ENCODE measurements around the gene BET1L. TPM values are rescaled to one million over a fixed set of nuclear protein-coding genes. Genes with fewer than 3 reads are reported as not detected.

Gene BET1L
- total RNA-seq, 1 donor = 16.2 TPM

DNA sequence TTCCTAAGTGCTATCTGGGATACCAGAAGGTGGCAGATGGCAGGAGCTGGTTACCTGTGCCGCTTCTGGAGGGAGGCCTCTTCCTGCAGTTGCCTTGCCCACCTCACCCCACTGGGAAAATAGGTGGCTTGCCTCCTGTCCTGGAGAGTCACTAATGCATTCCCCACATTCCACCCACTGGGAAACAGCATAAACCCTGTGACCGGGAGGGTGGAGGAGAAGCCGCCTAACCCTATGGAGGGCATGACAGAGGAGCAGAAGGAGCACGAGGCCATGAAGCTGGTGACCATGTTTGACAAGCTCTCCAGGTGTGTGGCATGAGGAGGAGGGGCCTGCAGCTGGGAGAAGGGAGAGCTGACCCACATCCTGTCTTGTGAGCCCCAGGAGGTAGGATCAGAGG, 5.9 kb upstream of the BET1L start:
- H3K4me3 ChIP-seq (ENCODE audit: low read depth, low read length) = no peak overlapping the region

DNA sequence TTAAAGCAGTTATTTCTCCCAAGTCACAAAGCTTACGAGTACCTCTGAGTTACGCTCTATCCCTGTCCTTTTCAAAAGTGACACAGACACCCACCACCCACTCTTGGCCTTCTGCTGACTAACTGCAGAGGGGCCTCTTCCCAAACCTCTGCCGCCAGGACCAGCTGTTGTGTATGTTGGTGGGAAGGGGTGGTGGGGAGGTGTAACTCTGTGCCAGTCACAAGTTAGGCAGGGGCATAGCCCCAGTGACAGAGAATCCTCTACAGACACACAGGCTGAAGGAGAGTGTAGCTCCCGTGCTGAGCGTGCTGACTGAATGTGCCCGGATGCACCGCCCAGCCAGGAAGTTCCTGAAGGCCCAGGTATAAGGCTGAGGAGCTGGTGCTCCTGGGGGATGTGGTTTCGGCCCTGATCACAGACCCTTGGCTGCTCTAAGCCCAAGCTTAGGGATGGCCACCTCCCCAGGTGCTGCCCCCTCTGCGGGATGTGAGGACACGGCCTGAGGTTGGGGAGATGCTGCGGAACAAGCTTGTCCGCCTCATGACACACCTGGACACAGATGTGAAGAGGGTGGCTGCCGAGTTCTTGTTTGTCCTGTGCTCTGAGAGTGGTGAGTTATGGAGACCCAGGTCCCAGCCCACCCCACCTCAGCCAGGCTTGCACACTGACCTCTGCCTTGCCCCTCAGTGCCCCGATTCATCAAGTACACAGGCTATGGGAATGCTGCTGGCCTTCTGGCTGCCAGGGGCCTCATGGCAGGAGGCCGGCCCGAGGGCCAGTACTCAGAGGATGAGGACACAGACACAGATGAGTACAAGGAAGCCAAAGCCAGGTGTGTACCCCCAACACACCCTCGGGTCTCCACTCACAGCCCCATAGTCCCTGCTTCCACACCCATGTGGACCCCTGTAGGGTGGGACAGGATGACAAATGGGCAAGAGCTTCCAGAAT, 5.2 kb upstream of the BET1L start:
- H3K4me3 ChIP-seq (ENCODE audit: low read depth, low read length) = no peak overlapping the region
- DNase-seq (ENCODE audit: low read depth) = no peak
- TF ChIP-seq, protein P1, sequence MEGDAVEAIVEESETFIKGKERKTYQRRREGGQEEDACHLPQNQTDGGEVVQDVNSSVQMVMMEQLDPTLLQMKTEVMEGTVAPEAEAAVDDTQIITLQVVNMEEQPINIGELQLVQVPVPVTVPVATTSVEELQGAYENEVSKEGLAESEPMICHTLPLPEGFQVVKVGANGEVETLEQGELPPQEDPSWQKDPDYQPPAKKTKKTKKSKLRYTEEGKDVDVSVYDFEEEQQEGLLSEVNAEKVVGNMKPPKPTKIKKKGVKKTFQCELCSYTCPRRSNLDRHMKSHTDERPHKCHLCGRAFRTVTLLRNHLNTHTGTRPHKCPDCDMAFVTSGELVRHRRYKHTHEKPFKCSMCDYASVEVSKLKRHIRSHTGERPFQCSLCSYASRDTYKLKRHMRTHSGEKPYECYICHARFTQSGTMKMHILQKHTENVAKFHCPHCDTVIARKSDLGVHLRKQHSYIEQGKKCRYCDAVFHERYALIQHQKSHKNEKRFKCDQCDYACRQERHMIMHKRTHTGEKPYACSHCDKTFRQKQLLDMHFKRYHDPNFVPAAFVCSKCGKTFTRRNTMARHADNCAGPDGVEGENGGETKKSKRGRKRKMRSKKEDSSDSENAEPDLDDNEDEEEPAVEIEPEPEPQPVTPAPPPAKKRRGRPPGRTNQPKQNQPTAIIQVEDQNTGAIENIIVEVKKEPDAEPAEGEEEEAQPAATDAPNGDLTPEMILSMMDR (IDR thresholded peaks at IDR 0.05; ENCODE audit: insufficient read depth, low read length) = no peak

More for the DNA sequence above, 5.9 kb upstream of the BET1L start:
- no peak for DNase-seq (ENCODE audit: low read depth)
- TF ChIP-seq, protein P1 (IDR thresholded peaks at IDR 0.05; ENCODE audit: insufficient read depth, low read length) = no peak

DNA sequence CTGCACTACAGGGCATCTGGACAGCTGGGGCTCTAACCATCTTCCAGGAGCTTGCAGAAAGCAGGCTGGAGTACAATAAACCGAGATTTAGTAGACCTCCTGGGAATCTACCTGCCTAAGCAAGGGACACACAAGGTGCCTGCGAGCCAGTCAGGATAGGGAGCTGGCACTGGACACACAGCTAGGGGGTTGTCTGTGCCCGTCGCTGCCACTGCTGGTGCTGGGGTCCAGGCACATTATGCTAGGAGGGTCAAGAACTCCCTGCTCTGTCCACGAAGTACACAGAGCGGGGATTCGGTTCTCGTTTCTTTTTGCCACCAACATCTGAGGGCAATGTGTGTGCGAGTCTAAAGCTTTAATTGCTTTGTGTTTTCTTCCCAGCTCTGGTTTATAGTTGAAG, 4.5 kb upstream of the BET1L start:
- H3K4me3 ChIP-seq (ENCODE audit: low read depth, low read length) = no peak overlapping the region
- TF ChIP-seq, protein P1 (IDR thresholded peaks at IDR 0.05; ENCODE audit: insufficient read depth, low read length) = no peak
- no peak for DNase-seq (ENCODE audit: low read depth)

DNA sequence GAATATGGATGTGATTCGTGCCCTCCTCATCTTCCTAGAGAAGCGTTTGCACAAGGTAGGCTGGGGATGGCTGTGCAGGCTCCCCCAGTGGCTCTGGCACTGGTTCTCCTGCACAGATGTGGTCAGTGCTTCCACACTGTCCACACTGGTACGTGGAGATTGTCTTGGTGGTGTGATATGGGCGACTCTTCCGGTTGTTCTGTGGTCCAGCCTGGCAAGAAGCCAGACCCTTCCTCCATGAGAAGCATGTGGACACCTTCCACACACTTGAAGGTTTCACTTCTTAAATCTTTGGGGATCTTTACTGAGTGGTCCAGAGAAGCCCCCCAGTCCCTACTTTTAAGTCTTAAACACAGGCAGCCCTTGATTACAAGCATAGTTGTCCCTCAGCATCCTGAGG, 4.1 kb upstream of the BET1L start:
- DNase-seq (ENCODE audit: low read depth) = no peak
- H3K4me3 ChIP-seq (ENCODE audit: low read depth, low read length) = no peak overlapping the region
- TF ChIP-seq, protein P1 (IDR thresholded peaks at IDR 0.05; ENCODE audit: insufficient read depth, low read length) = no peak

DNA sequence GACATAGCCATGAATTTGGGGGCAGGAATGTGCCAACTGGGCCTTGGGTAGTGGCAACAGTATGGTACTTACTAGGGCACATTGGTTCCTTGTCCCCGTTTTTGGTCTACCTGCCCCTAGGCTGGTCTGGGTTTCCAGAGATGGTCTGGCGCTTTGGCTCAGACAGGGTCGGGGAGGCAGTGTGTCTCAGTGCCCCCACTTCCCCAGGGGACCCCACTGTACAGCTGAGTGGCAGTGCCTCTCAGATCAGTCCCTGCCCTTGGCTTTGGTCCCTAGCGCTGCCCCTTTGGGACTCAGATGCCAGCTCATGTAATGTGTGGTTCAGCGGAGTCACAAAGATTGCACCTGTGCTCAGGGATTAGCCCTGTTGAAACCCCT, 3.6 kb upstream of the BET1L start:
- TF ChIP-seq, protein P1 (IDR thresholded peaks at IDR 0.05; ENCODE audit: insufficient read depth, low read length) = no peak
- no peak for DNase-seq (ENCODE audit: low read depth)
- peak overlapping the region; percentile 80 for H3K4me3 ChIP-seq (ENCODE audit: low read depth, low read length)

DNA sequence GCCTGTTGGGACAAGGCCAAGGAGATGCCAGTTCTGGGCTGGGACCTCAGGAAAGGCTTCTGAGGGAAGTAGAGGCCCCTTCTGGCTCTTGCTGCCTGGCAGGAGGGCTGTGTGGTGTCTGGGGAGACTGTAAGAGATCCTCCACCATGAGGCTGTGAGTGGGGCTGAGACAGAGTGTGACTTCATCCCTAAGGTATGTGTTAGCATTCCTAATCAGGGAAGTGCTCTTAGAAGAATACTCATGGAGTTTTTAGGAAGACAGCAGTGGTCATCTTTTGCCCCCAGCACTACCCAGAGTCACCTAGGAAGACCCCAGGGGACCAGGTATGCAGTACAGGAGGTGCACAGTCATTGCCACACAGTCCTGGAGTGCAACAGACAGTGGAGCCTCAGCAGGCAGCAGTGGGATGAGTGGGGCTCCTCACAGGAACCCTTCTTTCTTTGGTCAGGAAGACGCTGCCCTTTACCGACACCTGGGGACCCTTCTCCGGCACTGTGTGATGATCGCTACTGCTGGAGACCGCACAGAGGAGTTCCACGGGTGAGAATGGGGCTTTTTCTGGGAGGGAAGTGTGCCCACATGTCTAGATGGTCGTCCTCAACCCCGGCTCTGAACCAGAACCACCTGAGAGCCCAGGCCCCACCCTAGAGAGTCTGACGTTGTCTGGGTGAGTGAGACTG, 3.1 kb upstream of the BET1L start:
- TF ChIP-seq, protein P1 (IDR thresholded peaks at IDR 0.05; ENCODE audit: insufficient read depth, low read length) = no peak
- DNase-seq (ENCODE audit: low read depth) = peak; percentile 72
- peak overlapping the region; percentile 80 for H3K4me3 ChIP-seq (ENCODE audit: low read depth, low read length)
